ENCODE results near the gene FARS2.
"Not testable (repeated sequence)": the region's sequence is repeated elsewhere in the genome, so short reads cannot be mapped to it uniquely, and the experiment has no call there.

Gene FARS2

GRCh38 chr6:5680095-5680494, 418.8 kb downstream of the FARS2 start:
- Histone ChIP-seq H3K4me1 (ENCODE audit: control insufficient read depth, low read depth, low read length) (no peaks in the 10 kb centered on the region), H3K4ac (ENCODE audit: low read depth, low read length) (no peak overlapping the region), H3K4me3 (ENCODE audit: low read length) (no peak overlapping the region), H2BK15ac (replicated peaks; ENCODE audit: low read depth) (no peak overlapping the region), H3K79me1 (ENCODE audit: low read length) (no peaks in the 10 kb centered on the region), H3K36me3 (ENCODE audit: control insufficient read depth, insufficient read depth, low read length) (no peaks in the 10 kb centered on the region), H3K4me2 (ENCODE audit: low read length) (no peak overlapping the region), H3K27me3 (ENCODE audit: insufficient read depth, low read length, poor library complexity) (no peaks in the 10 kb centered on the region), H4K8ac (ENCODE audit: low read depth, low read length) (no peak overlapping the region), H4K5ac (ENCODE audit: low read length) (no peak overlapping the region), H2AK5ac (ENCODE audit: low read length) (no peak overlapping the region), H3K23ac (ENCODE audit: low read length) (no peak overlapping the region), H3K79me2 (ENCODE audit: control insufficient read depth, insufficient read depth, low read length) (no peaks in the 10 kb centered on the region), H3K18ac (ENCODE audit: low read length) (no peak overlapping the region), H3K56ac (ENCODE audit: low read length) (no peak overlapping the region), H3K27ac (ENCODE audit: low read depth, low read length) (no peak overlapping the region), H3K9ac (ENCODE audit: low read length) (no peak overlapping the region), H2BK120ac (ENCODE audit: low read depth, low read length) (no peak overlapping the region), H2BK5ac (ENCODE audit: low read length) (no peak overlapping the region)
- DNase-seq = no peak
- no CpG with 5 or more reads among the region's 5 CpGs for WGBS (ENCODE audit: extremely low coverage, insufficient coverage, low lambda C conversion rate)

GRCh38 chr6:5681480-5681879, 420.2 kb downstream of the FARS2 start:
- Histone ChIP-seq H3K27me3 (ENCODE audit: insufficient read depth, low read length, poor library complexity) (no peaks in the 10 kb centered on the region), H3K56ac (ENCODE audit: low read length) (no peak overlapping the region), H3K27ac (ENCODE audit: low read depth, low read length) (no peak overlapping the region), H3K79me2 (ENCODE audit: control insufficient read depth, insufficient read depth, low read length) (no peaks in the 10 kb centered on the region), H4K5ac (ENCODE audit: low read length) (no peak overlapping the region), H3K79me1 (ENCODE audit: low read length) (no peaks in the 10 kb centered on the region), H3K4me1 (ENCODE audit: control insufficient read depth, low read depth, low read length) (no peaks in the 10 kb centered on the region), H3K18ac (ENCODE audit: low read length) (no peak overlapping the region), H3K23ac (ENCODE audit: low read length) (no peak overlapping the region), H2BK5ac (ENCODE audit: low read length) (no peak overlapping the region), H2BK15ac (replicated peaks; ENCODE audit: low read depth) (no peak overlapping the region), H2AK5ac (ENCODE audit: low read length) (no peak overlapping the region), H4K8ac (ENCODE audit: low read depth, low read length) (no peak overlapping the region), H2BK120ac (ENCODE audit: low read depth, low read length) (no peak overlapping the region), H3K4me3 (ENCODE audit: low read length) (no peak overlapping the region), H3K9ac (ENCODE audit: low read length) (no peak overlapping the region), H3K36me3 (ENCODE audit: control insufficient read depth, insufficient read depth, low read length) (no peaks in the 10 kb centered on the region), H3K4me2 (ENCODE audit: low read length) (no peak overlapping the region), H3K4ac (ENCODE audit: low read depth, low read length) (no peak overlapping the region)
- WGBS (ENCODE audit: extremely low coverage, insufficient coverage, low lambda C conversion rate) = no CpG with 5 or more reads among the region's 4 CpGs
- no peak for DNase-seq

- no peak overlapping the region for H2BK15ac ChIP-seq (replicated peaks; ENCODE audit: low read depth)
- DNase-seq = no peak
- no peaks in the 10 kb centered on the region for H3K27me3 ChIP-seq (ENCODE audit: insufficient read depth, low read length, poor library complexity)
- no peak overlapping the region for H3K4ac ChIP-seq (ENCODE audit: low read depth, low read length)
- no peaks in the 10 kb centered on the region for H3K79me2 ChIP-seq (ENCODE audit: control insufficient read depth, insufficient read depth, low read length)
- no peak overlapping the region for H2AK5ac ChIP-seq (ENCODE audit: low read length)
- H3K4me2 ChIP-seq (ENCODE audit: low read length) = no peak overlapping the region
- no peaks in the 10 kb centered on the region for H3K79me1 ChIP-seq (ENCODE audit: low read length)
- no peak overlapping the region for H3K27ac ChIP-seq (ENCODE audit: low read depth, low read length)
- no peaks in the 10 kb centered on the region for H3K4me1 ChIP-seq (ENCODE audit: control insufficient read depth, low read depth, low read length)
- no CpG with 5 or more reads among the region's 4 CpGs for WGBS (ENCODE audit: extremely low coverage, insufficient coverage, low lambda C conversion rate)
- no peak overlapping the region for H2BK5ac ChIP-seq (ENCODE audit: low read length)
- no peaks in the 10 kb centered on the region for H3K36me3 ChIP-seq (ENCODE audit: control insufficient read depth, insufficient read depth, low read length)
- H4K8ac ChIP-seq (ENCODE audit: low read depth, low read length) = no peak overlapping the region
- H2BK120ac ChIP-seq (ENCODE audit: low read depth, low read length) = no peak overlapping the region
- no peak overlapping the region for H4K5ac ChIP-seq (ENCODE audit: low read length)
- no peak overlapping the region for H3K9ac ChIP-seq (ENCODE audit: low read length)
- no peak overlapping the region for H3K4me3 ChIP-seq (ENCODE audit: low read length)
- H3K23ac ChIP-seq (ENCODE audit: low read length) = no peak overlapping the region
- no peak overlapping the region for H3K18ac ChIP-seq (ENCODE audit: low read length)
- no peak overlapping the region for H3K56ac ChIP-seq (ENCODE audit: low read length)
These were observed 421.2 kb downstream of the FARS2 start for GRCh38 chr6:5682530-5682929.

GRCh38 chr6:5683747-5684146, 422.4 kb downstream of the FARS2 start:
- no CpG with 5 or more reads among the region's 5 CpGs for WGBS (ENCODE audit: extremely low coverage, insufficient coverage, low lambda C conversion rate)
- H3K4me2 ChIP-seq (ENCODE audit: low read length); H3K27me3 ChIP-seq (ENCODE audit: insufficient read depth, low read length, poor library complexity): not testable (repeated sequence)

GRCh38 chr6:5684320-5685053, 423.2 kb downstream of the FARS2 start:
- Histone ChIP-seq H3K23ac (ENCODE audit: low read length) (no peak overlapping the region), H3K18ac (ENCODE audit: low read length) (no peak overlapping the region), H3K27me3 (ENCODE audit: insufficient read depth, low read length, poor library complexity) (no peaks in the 10 kb centered on the region), H3K79me1 (ENCODE audit: low read length) (no peaks in the 10 kb centered on the region), H4K8ac (ENCODE audit: low read depth, low read length) (no peak overlapping the region), H3K36me3 (ENCODE audit: control insufficient read depth, insufficient read depth, low read length) (no peaks in the 10 kb centered on the region), H2AK5ac (ENCODE audit: low read length) (no peak overlapping the region), H4K5ac (ENCODE audit: low read length) (no peak overlapping the region), H3K79me2 (ENCODE audit: control insufficient read depth, insufficient read depth, low read length) (no peaks in the 10 kb centered on the region), H3K9ac (ENCODE audit: low read length) (no peak overlapping the region), H3K4ac (ENCODE audit: low read depth, low read length) (no peak overlapping the region), H3K27ac (ENCODE audit: low read depth, low read length) (no peak overlapping the region), H2BK5ac (ENCODE audit: low read length) (no peak overlapping the region), H2BK15ac (replicated peaks; ENCODE audit: low read depth) (no peak overlapping the region), H3K4me2 (ENCODE audit: low read length) (no peak overlapping the region), H3K4me3 (ENCODE audit: low read length) (no peak overlapping the region), H2BK120ac (ENCODE audit: low read depth, low read length) (no peak overlapping the region), H3K4me1 (ENCODE audit: control insufficient read depth, low read depth, low read length) (no peaks in the 10 kb centered on the region), H3K56ac (ENCODE audit: low read length) (no peak overlapping the region)
- no CpG with 5 or more reads among the region's 6 CpGs for WGBS (ENCODE audit: extremely low coverage, insufficient coverage, low lambda C conversion rate)
- DNase-seq = no peak

More at GRCh38 chr6:5683747-5684146, 422.4 kb downstream of the FARS2 start:
- H3K4me3 ChIP-seq (ENCODE audit: low read length); H3K56ac ChIP-seq (ENCODE audit: low read length); H2BK15ac ChIP-seq (replicated peaks; ENCODE audit: low read depth); DNase-seq; H4K5ac ChIP-seq (ENCODE audit: low read length); H3K9ac ChIP-seq (ENCODE audit: low read length); H2BK120ac ChIP-seq (ENCODE audit: low read depth, low read length); H3K27ac ChIP-seq (ENCODE audit: low read depth, low read length); H3K4me1 ChIP-seq (ENCODE audit: control insufficient read depth, low read depth, low read length); H2AK5ac ChIP-seq (ENCODE audit: low read length); H3K23ac ChIP-seq (ENCODE audit: low read length); H3K79me2 ChIP-seq (ENCODE audit: control insufficient read depth, insufficient read depth, low read length); H4K8ac ChIP-seq (ENCODE audit: low read depth, low read length); H3K79me1 ChIP-seq (ENCODE audit: low read length); H3K36me3 ChIP-seq (ENCODE audit: control insufficient read depth, insufficient read depth, low read length); H3K18ac ChIP-seq (ENCODE audit: low read length); H3K4ac ChIP-seq (ENCODE audit: low read depth, low read length); H2BK5ac ChIP-seq (ENCODE audit: low read length): not testable (repeated sequence)

Measured in mesendoderm (in vitro differentiated cells).